Omental fat pad (tissue), 4 donors: Measurements from ENCODE around the gene MAPK8IP2. TPM values are rescaled to one million over a fixed set of nuclear protein-coding genes. Genes with fewer than 3 reads are reported as not detected.
A peak's percentile ranks its signal among the peaks of the same experiment; 100 is the strongest.
"Not testable (repeated sequence)": the region's sequence is repeated elsewhere in the genome, so short reads cannot be mapped to it uniquely, and the experiment has no call there.

Experiments used
- ATAC-seq: fragments of 150-250 bp; one replicate; pipeline ENCODE4 v1.9.1; 2016; ENCODE audit warnings: mild to moderate bottlenecking, moderate library complexity; ENCODE audit not compliant: low FRiP score
- DNase-seq: peaks from one replicate; pipeline ENCODE4 v3.0.0-alpha.2; 2019; ENCODE audit warnings: low spot score
- CTCF ChIP-seq, 3 donors: fragments of 450-650 bp; IDR thresholded peaks; one replicate each; pipeline ENCODE4 v1.5.1; 2016 to 2017; ENCODE audit warnings: antibody characterized with exemption in 3 of 3, mild to moderate bottlenecking in 3 of 3, moderate library complexity in 2 of 3
- total RNA-seq, 4 donors: library from RNA; depleted of rRNA; stranded (reverse); fragments of >200 nt; gene quantifications; one replicate each; pipeline ENCODE4 v1.1.0, GENCODE V29; 2016

The MAPK8IP2 gene
- total RNA-seq, 4 donors from 2014 or later = 1.6 to 3.1 (median 2.4) TPM

- no peak for DNase-seq
- no peak for ATAC-seq
- no peak for TF ChIP-seq CTCF (IDR thresholded peaks at IDR 0.05)
Observed at GRCh38 chr22:50653256-50653655, 52.7 kb downstream of the MAPK8IP2 start.

- not testable (repeated sequence) for ATAC-seq, DNase-seq
Observed at GRCh38 chr22:50654664-50655063, 54.1 kb downstream of the MAPK8IP2 start.

- DNase-seq (no peak), ATAC-seq (peak; percentile 73)
Observed at GRCh38 chr22:50656122-50657070, 55.8 kb downstream of the MAPK8IP2 start.

GRCh38 chr22:50657925-50658324 lies 57.3 kb downstream of the MAPK8IP2 start:
- DNase-seq (no peak), ATAC-seq (peak; percentile 20)
- TF ChIP-seq CTCF (IDR thresholded peaks at IDR 0.05) = no peak

More at GRCh38 chr22:50656122-50657070, 55.8 kb downstream of the MAPK8IP2 start:
- no peak for TF ChIP-seq CTCF (IDR thresholded peaks at IDR 0.05)

GRCh38 chr22:50659711-50660110 lies 59.1 kb downstream of the MAPK8IP2 start:
- not testable (repeated sequence) for DNase-seq, ATAC-seq

GRCh38 chr22:50660306-50660705 lies 59.7 kb downstream of the MAPK8IP2 start:
- DNase-seq (no peak), ATAC-seq (no peak)
- TF ChIP-seq CTCF (IDR thresholded peaks at IDR 0.05) = no peak

Other genes with a start within 250 kb of the MAPK8IP2 start
- 10 to 100 TPM; 37.5 to 66.8 (median 43.8) TPM for gene SBF1, start 125.8 kb upstream of the MAPK8IP2 start, total RNA-seq
- under 1 TPM in 1 of 4 donors, not detected in 3; 0.12 TPM for gene ADM2, start 119.2 kb upstream of the MAPK8IP2 start, total RNA-seq
- gene MIOX, start 113.9 kb upstream of the MAPK8IP2 start, total RNA-seq = not detected
- gene LMF2, start 93.1 kb upstream of the MAPK8IP2 start, total RNA-seq = 10 to 100 TPM; 50.8 to 54.9 (median 51.7) TPM
- gene NCAPH2, start 92.6 kb upstream of the MAPK8IP2 start, total RNA-seq = 10 to 100 TPM; 27.7 to 48.2 (median 29.5) TPM
- 10 to 100 TPM in 2 of 4 donors, 1 to 10 TPM in 2; 2.8 to 15.0 (median 9.2) TPM for gene SCO2, start 75.2 kb upstream of the MAPK8IP2 start, total RNA-seq
- gene TYMP, start 70.8 kb upstream of the MAPK8IP2 start, total RNA-seq = 100 to 1,000 TPM in 3 of 4 donors, 10 to 100 TPM in 1; 47.9 to 212 (median 144) TPM
- under 1 TPM in 1 of 4 donors, not detected in 3; 0.48 TPM for gene KLHDC7B, start 54.9 kb upstream of the MAPK8IP2 start, total RNA-seq
- gene SYCE3, start 37.9 kb upstream of the MAPK8IP2 start, total RNA-seq = not detected
- 10 to 100 TPM in 3 of 4 donors, 1 to 10 TPM in 1; 4.9 to 29.2 (median 10.8) TPM for gene CPT1B, start 22.4 kb upstream of the MAPK8IP2 start, total RNA-seq
- gene CHKB, start 17.9 kb upstream of the MAPK8IP2 start, total RNA-seq = 10 to 100 TPM; 28.3 to 85.6 (median 34.9) TPM
- 10 to 100 TPM; 29.9 to 43.5 (median 36.1) TPM for gene ARSA, start 27.4 kb downstream of the MAPK8IP2 start, total RNA-seq
- 10 to 100 TPM in 3 of 4 donors, 1 to 10 TPM in 1; 3.3 to 61.3 (median 19.4) TPM for gene SHANK3, start 72.0 kb downstream of the MAPK8IP2 start, total RNA-seq
- 1 to 10 TPM in 1 of 4 donors, under 1 TPM in 1, not detected in 2; 0.72 to 1.7 TPM for gene ACR, start 137.4 kb downstream of the MAPK8IP2 start, total RNA-seq
- gene RABL2B, start 182.8 kb downstream of the MAPK8IP2 start, total RNA-seq = 10 to 100 TPM; 13.3 to 18.8 (median 16.6) TPM